NK-92 (cell line): ENCODE results near the gene SH3BP5.

ENCODE experiments used
- DNase-seq: peaks from one replicate; lab custom pipeline; 2025; ENCODE audit not compliant: unreplicated experiment; lab: John Stamatoyannopoulos, UW

SH3BP5 gene

GRCh38 chr3:15326673-15327072, 5.7 kb downstream of the SH3BP5 start:
- DNase-seq, result no peak

GRCh38 chr3:15326037-15326436, 6.3 kb downstream of the SH3BP5 start:
- DNase-seq, result no peak

- no peak for DNase-seq
Observed at GRCh38 chr3:15325228-15325627, 7.2 kb downstream of the SH3BP5 start.

GRCh38 chr3:15324379-15324808, 8.0 kb downstream of the SH3BP5 start:
- no peak for DNase-seq

GRCh38 chr3:15323063-15323462, 9.3 kb downstream of the SH3BP5 start:
- DNase-seq, result no peak

- DNase-seq, result no peak
Observed at GRCh38 chr3:15321349-15321748, 11.0 kb downstream of the SH3BP5 start.

GRCh38 chr3:15319575-15319974, 12.8 kb downstream of the SH3BP5 start:
- DNase-seq, result no peak

GRCh38 chr3:15319136-15319535, 13.2 kb downstream of the SH3BP5 start:
- no peak for DNase-seq

- no peak for DNase-seq
Observed at GRCh38 chr3:15318661-15319060, 13.7 kb downstream of the SH3BP5 start.

- DNase-seq, result no peak
Observed at GRCh38 chr3:15316998-15317435, 15.4 kb downstream of the SH3BP5 start.

- DNase-seq, result no peak
Observed at GRCh38 chr3:15315003-15315402, 17.4 kb downstream of the SH3BP5 start.

- DNase-seq, result no peak
Observed at GRCh38 chr3:15314276-15314675, 18.1 kb downstream of the SH3BP5 start.

GRCh38 chr3:15313461-15313860, 18.9 kb downstream of the SH3BP5 start:
- DNase-seq, result no peak

- no peak for DNase-seq
Observed at GRCh38 chr3:15312550-15312949, 19.8 kb downstream of the SH3BP5 start.

- no peak for DNase-seq
Observed at GRCh38 chr3:15310491-15311370, 21.7 kb downstream of the SH3BP5 start.

GRCh38 chr3:15309662-15310335, 22.6 kb downstream of the SH3BP5 start:
- DNase-seq, result no peak

GRCh38 chr3:15307580-15307979, 24.8 kb downstream of the SH3BP5 start:
- no peak for DNase-seq

- no peak for DNase-seq
Observed at GRCh38 chr3:15306979-15307359, 25.4 kb downstream of the SH3BP5 start.

- DNase-seq, result no peak
Observed at GRCh38 chr3:15305359-15305844, 27.0 kb downstream of the SH3BP5 start.

GRCh38 chr3:15303728-15304127, 28.7 kb downstream of the SH3BP5 start:
- no peak for DNase-seq

GRCh38 chr3:15303216-15303615, 29.2 kb downstream of the SH3BP5 start:
- no peak for DNase-seq

GRCh38 chr3:15301761-15302160, 30.6 kb downstream of the SH3BP5 start:
- no peak for DNase-seq
